ENCODE data around the gene MED13L. TPM values are rescaled to one million over a fixed set of nuclear protein-coding genes. Genes with fewer than 3 reads are reported as not detected.

The MED13L gene
- total RNA-seq, 2 experiments from 2014 or later, result 39.5 to 41.8 TPM

GRCh38 chr12:116222358-116222757 is 55.1 kb downstream of the MED13L start:
- no peak overlapping the region for H3K4me3 Mint-ChIP-seq
- ATAC-seq (no peak), DNase-seq (peak; percentile 78)
- intact Hi-C loops (cut with micrococcal nuclease), result no loop called here
- ChIA-PET POLR2A (no interaction called here), CTCF (interaction anchor here (0.9 kb wide), 1 partner anchor 79 kb away, joined by 4 read pairs; no protein-coding TSS in a partner anchor)
- no peaks in the 10 kb centered on the region for H3K27me3 Mint-ChIP-seq
- H3K9me3 Mint-ChIP-seq, result no peaks in the 10 kb centered on the region
- H3K27ac Mint-ChIP-seq, result no peak overlapping the region
- TF ChIP-seq, protein P1, sequence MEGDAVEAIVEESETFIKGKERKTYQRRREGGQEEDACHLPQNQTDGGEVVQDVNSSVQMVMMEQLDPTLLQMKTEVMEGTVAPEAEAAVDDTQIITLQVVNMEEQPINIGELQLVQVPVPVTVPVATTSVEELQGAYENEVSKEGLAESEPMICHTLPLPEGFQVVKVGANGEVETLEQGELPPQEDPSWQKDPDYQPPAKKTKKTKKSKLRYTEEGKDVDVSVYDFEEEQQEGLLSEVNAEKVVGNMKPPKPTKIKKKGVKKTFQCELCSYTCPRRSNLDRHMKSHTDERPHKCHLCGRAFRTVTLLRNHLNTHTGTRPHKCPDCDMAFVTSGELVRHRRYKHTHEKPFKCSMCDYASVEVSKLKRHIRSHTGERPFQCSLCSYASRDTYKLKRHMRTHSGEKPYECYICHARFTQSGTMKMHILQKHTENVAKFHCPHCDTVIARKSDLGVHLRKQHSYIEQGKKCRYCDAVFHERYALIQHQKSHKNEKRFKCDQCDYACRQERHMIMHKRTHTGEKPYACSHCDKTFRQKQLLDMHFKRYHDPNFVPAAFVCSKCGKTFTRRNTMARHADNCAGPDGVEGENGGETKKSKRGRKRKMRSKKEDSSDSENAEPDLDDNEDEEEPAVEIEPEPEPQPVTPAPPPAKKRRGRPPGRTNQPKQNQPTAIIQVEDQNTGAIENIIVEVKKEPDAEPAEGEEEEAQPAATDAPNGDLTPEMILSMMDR (IDR thresholded peaks at IDR 0.05), result no peak
- peaks cover 24% of the 10 kb centered on the region for H3K4me1 Mint-ChIP-seq (ENCODE audit: low read depth)
- peaks cover 5% of the 10 kb centered on the region for H3K36me3 Mint-ChIP-seq (ENCODE audit: low read depth)

DNA sequence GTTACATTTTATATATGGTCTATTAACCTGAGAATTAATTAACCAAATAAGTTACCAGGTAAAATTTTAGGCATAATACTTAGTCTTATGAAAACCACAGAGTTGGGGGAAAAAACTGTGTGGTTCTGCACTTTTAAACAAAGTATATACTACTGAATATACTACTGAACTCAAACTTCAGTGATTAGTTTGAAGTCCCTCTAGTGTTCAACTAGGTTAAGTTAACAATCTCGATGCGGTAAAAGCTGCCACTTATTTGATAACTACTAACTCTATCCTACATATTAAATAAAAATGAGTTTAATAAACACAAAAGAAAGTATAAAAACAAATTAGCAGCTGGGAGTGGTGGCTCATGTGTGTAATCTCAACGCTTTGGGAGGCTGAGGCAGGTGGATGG is 56.7 kb downstream of the MED13L start:
- no peak overlapping the region for H3K27ac Mint-ChIP-seq
- H3K36me3 Mint-ChIP-seq (ENCODE audit: low read depth), result peaks cover 5% of the 10 kb centered on the region
- H3K27me3 Mint-ChIP-seq, result no peaks in the 10 kb centered on the region
- peaks cover 40% of the 10 kb centered on the region for H3K4me1 Mint-ChIP-seq (ENCODE audit: low read depth)
- no peak overlapping the region for H3K4me3 Mint-ChIP-seq
- ChIA-PET POLR2A (no interaction called here), CTCF (interaction anchor here (0.9 to 1.4 kb wide), 2 partner anchors 10 to 16 kb away, joined by 3 to 5 read pairs; no protein-coding TSS in a partner anchor)
- H3K9me3 Mint-ChIP-seq, result no peaks in the 10 kb centered on the region
- TF ChIP-seq, protein P1 (IDR thresholded peaks at IDR 0.05), result no peak
- DNase-seq (no peak), ATAC-seq (no peak)
- intact Hi-C loops (cut with micrococcal nuclease), result no loop called here

DNA sequence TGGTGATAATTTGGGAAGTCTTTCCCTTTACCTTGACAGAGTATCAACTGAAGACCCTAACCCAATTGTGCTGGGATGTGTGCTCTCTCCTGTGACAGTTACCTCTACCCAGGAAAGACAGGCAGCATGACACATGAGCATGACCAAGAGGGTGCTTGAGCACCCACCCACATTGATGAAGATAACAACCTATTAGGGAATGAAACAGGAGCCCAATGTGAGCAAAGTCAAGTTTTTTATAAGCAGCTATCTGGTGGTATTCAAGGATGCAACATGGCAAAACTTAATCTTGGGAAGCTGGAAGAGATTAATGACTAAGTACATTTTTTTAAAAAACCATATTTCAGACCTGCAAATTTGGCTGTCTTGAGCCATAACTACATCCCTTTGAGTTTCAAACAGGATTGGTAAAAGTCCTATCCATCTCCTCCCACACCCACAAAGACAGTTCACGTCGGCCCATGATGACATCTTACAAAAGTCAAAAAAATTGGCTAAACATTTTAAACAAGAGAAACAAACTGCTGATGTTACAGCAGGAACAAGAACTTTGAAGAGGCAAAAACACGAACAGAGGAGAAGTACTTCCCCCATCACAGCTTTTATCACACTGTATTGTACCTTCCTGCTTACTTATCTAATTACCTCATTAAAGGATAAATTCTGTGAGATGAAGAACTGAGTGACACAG is 60.3 kb downstream of the MED13L start:
- Mint-ChIP-seq H3K36me3 (ENCODE audit: low read depth) (no peaks in the 10 kb centered on the region), H3K27ac (no peak overlapping the region), H3K4me3 (no peak overlapping the region), H3K9me3 (no peaks in the 10 kb centered on the region), H3K4me1 (ENCODE audit: low read depth) (peaks cover 59% of the 10 kb centered on the region), H3K27me3 (no peaks in the 10 kb centered on the region)
- CTCF ChIA-PET, result interaction anchor here (1.2 to 1.5 kb wide), 2 partner anchors 10 to 201 kb away, joined by 3 to 6 read pairs; no protein-coding TSS in a partner anchor
- DNase-seq, result no peak
- intact Hi-C loops (cut with micrococcal nuclease), result no loop called here
- TF ChIP-seq, protein P1 (IDR thresholded peaks at IDR 0.05), result no peak
- POLR2A ChIA-PET, result no interaction called here
- peak; percentile 30 for ATAC-seq

DNA sequence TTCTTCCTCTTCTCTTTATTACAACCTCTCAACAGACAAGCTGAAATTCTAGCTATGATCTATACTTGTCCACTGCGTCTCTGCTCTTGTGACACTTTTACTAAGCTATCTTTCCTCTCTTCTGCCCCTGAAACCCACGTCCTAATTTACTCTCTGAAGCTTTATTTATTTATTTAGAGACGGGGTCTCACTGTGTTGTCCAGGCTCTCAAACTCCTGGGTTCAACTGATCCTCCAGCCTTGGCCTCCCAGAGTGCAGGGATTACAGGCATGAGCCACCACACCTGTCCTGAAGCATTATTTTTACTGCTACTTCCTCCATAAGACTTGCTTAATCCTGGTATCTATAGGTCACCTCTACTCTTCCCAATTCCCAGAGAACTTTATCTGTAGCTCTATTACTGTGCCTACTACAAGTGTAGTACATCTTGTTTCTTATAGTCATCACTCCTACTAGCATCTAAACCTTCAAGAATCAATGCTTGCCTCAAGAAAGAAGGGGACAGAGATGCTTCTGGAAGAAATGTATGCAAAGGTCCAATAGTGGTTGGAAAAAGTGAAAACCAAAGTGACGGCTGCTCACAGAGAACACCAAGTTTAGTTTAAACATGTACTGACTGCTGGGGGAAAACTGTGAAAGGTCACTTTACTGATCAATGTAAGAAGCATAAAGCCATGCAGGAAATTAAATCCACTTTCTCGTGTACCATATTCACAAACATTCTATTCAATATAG is 61.3 kb downstream of the MED13L start:
- ATAC-seq (no peak), DNase-seq (no peak)
- peaks cover 58% of the 10 kb centered on the region for H3K4me1 Mint-ChIP-seq (ENCODE audit: low read depth)
- H3K27ac Mint-ChIP-seq, result peak overlapping the region; percentile 23
- H3K27me3 Mint-ChIP-seq, result no peaks in the 10 kb centered on the region
- H3K36me3 Mint-ChIP-seq (ENCODE audit: low read depth), result no peaks in the 10 kb centered on the region
- TF ChIP-seq, protein P1 (IDR thresholded peaks at IDR 0.05), result no peak
- H3K4me3 Mint-ChIP-seq, result no peak overlapping the region
- CTCF ChIA-PET, result interaction anchor here (0.8 to 1.3 kb wide), 4 partner anchors 10 to 493 kb away, joined by 3 read pairs; no protein-coding TSS in a partner anchor
- intact Hi-C loops (cut with micrococcal nuclease), result no loop called here
- no peaks in the 10 kb centered on the region for H3K9me3 Mint-ChIP-seq
- POLR2A ChIA-PET, result no interaction called here

- TF ChIP-seq, protein P1 (IDR thresholded peaks at IDR 0.05), result no peak
- intact Hi-C loops (cut with micrococcal nuclease), result no loop called here
- DNase-seq (no peak), ATAC-seq (no peak)
- no peaks in the 10 kb centered on the region for H3K36me3 Mint-ChIP-seq (ENCODE audit: low read depth)
- CTCF ChIA-PET, result interaction anchor here (0.6 to 0.8 kb wide), 2 partner anchors 11 to 218 kb away, joined by 3 read pairs; no protein-coding TSS in a partner anchor
- no peak overlapping the region for H3K27ac Mint-ChIP-seq
- no peaks in the 10 kb centered on the region for H3K27me3 Mint-ChIP-seq
- no peaks in the 10 kb centered on the region for H3K9me3 Mint-ChIP-seq
- H3K4me3 Mint-ChIP-seq, result no peak overlapping the region
- peaks cover 68% of the 10 kb centered on the region for H3K4me1 Mint-ChIP-seq (ENCODE audit: low read depth)
- POLR2A ChIA-PET, result no interaction called here
Observed at GRCh38 chr12:116215023-116215422, 62.5 kb downstream of the MED13L start.

Measured in activated CD8-positive, alpha-beta T cell treated with anti-CD3 and anti-CD28 coated beads for 36 hours (primary cell).